C4-2B (cell line): Measurements from ENCODE around the gene SZT2.

Experiments used
- CTCF ChIP-seq: fragments of 450-650 bp; conservative IDR thresholded peaks from 2 replicates; pipeline ENCODE4 v1.5.1; 2017; ENCODE audit warnings: mild to moderate bottlenecking
- ZFX ChIP-seq: fragments of 450-650 bp; IDR thresholded peaks from 2 replicates; pipeline ENCODE4 v1.6.1; 2017

GRCh38 chr1:43448955-43449707 lies 59.4 kb downstream of the SZT2 start:
- TF ChIP-seq CTCF: no peak
- TF ChIP-seq ZFX: no peak
